Measurements from ENCODE around the gene EFHC1. TPM values are rescaled to one million over a fixed set of nuclear protein-coding genes. Genes with fewer than 3 reads are reported as not detected.
A peak's percentile ranks its signal among the peaks of the same experiment; 100 is the strongest.

Gene EFHC1
- total RNA-seq, 1 experiment from 2014 or later, result 13.2 TPM

GRCh38 chr6:52506476-52506875 is 86.3 kb downstream of the EFHC1 start:
- H3K23me2 ChIP-seq (ENCODE audit: insufficient read length, low read depth, low read length, poor library complexity, severe bottlenecking), result no peaks in the 10 kb centered on the region
- H3T11ph ChIP-seq (ENCODE audit: low read length), result no peak overlapping the region
- H3K36me3 Mint-ChIP-seq (ENCODE audit: insufficient read depth in 1 of 3, low read depth in 3 of 3), result peaks cover 18 to 55% (median 35%) of the 10 kb centered on the region in 3 experiments; a peak in 6 of 7 replicates
- peaks cover 4% of the 10 kb centered on the region; the same call in 1 of the 2 replicates for H3K4me1 ChIP-seq (ENCODE audit: insufficient read depth, low read length)
- H2AFZ ChIP-seq (ENCODE audit: low read length), result no peak overlapping the region
- no peaks in the 10 kb centered on the region for H4K20me1 ChIP-seq (ENCODE audit: control insufficient read depth, insufficient read depth, insufficient read length)
- peak overlapping the region in 2 of 3 experiments; percentile 5 to 44; a peak in 2 of 7 replicates for H3K27ac Mint-ChIP-seq
- no peak overlapping the region for H2AK5ac ChIP-seq (ENCODE audit: insufficient read length, low read length)
- no peak overlapping the region for H2BK120ac ChIP-seq (ENCODE audit: low read depth, low read length, poor library complexity, severe bottlenecking)
- peaks cover 22 to 30% of the 10 kb centered on the region in 2 experiments for H3K4me1 Mint-ChIP-seq
- H3K9me3 Mint-ChIP-seq, result no peaks in the 10 kb centered on the region
- H2BK15ac ChIP-seq (ENCODE audit: low read depth, low read length), result no peak overlapping the region
- no peak overlapping the region for H2BK20ac ChIP-seq (ENCODE audit: low read depth, low read length, poor library complexity, severe bottlenecking)
- H3K9me3 ChIP-seq (ENCODE audit: control insufficient read depth, low read depth, low read length), result no peaks in the 10 kb centered on the region
- no peak overlapping the region for H3K18ac ChIP-seq (ENCODE audit: insufficient read length, low read depth, low read length)
- no peak for TF ChIP-seq CTCF (conservative IDR thresholded peaks at IDR 0.05)
- H2BK12ac ChIP-seq (ENCODE audit: insufficient read length, low read depth, low read length), result no peak overlapping the region
- H4K91ac ChIP-seq (ENCODE audit: insufficient read length, low read depth, low read length), result no peak overlapping the region
- H4K8ac ChIP-seq (replicated peaks; ENCODE audit: insufficient read length, low read depth, low read length), result no peak overlapping the region
- no peak for DNase-seq
- H2BK5ac ChIP-seq (ENCODE audit: insufficient read length, low read length), result no peak overlapping the region
- no peak overlapping the region for H3K56ac ChIP-seq (ENCODE audit: insufficient read length, low read depth, low read length)
- H3K14ac ChIP-seq (ENCODE audit: insufficient read depth, low read length), result no peak overlapping the region
- no peak overlapping the region for H4K5ac ChIP-seq (ENCODE audit: insufficient read length, low read depth, low read length)
- WGBS (ENCODE audit: extremely low coverage, insufficient read length, low lambda C conversion rate), result no CpG with 5 or more reads among the region's 9 CpGs
- H3K79me2 ChIP-seq (ENCODE audit: insufficient read depth, low read length), result no peaks in the 10 kb centered on the region
- H3K79me1 ChIP-seq (ENCODE audit: insufficient read depth, low read depth, low read length, poor library complexity, severe bottlenecking), result no peaks in the 10 kb centered on the region
- H3K4me3 Mint-ChIP-seq, result no peak overlapping the region
- H3K27me3 ChIP-seq (ENCODE audit: insufficient read depth, low read length), result no peaks in the 10 kb centered on the region
- no peak overlapping the region for H3K27ac ChIP-seq (ENCODE audit: insufficient read length, low read depth, low read length)
- no peaks in the 10 kb centered on the region for H3K27me3 Mint-ChIP-seq (ENCODE audit: low read depth)
- no peak overlapping the region for H3K23ac ChIP-seq (ENCODE audit: insufficient read length, low read depth, low read length)
- no peak overlapping the region for H3K9ac ChIP-seq (ENCODE audit: extremely low read depth, insufficient read length, low read length)
- H3K4me2 ChIP-seq (ENCODE audit: insufficient read depth, insufficient read length, low read length), result no peak overlapping the region
- no peak overlapping the region for H3K4ac ChIP-seq (ENCODE audit: low read depth, low read length)

Data from H9 (cell line).